H1 (cell line): Measurements from ENCODE around the gene TMEM163. TPM values are rescaled to one million over a fixed set of nuclear protein-coding genes. Genes with fewer than 3 reads are reported as not detected.

Experiments used
- CTCF ChIA-PET: fragments of 300-600 bp; sonication (Branson Sonifier 250); formaldehyde crosslinking; loops from one replicate; lab custom pipeline; 2021; ENCODE audit not compliant: partially characterized antibody; lab: Charles Lee
- POLR2A ChIA-PET: fragments of 300-600 bp; sonication (Branson Sonifier 250); formaldehyde crosslinking; loops from one replicate; lab custom pipeline; 2021; ENCODE audit warnings: inconsistent platforms; ENCODE audit not compliant: partially characterized antibody; lab: Charles Lee
- DNase-seq, 2 experiments: peaks; one replicate each; pipeline versions ENCODE4 v3.0.0 to v3.0.0-alpha.2; 2010 to 2022; ENCODE audit warnings: low spot score in 2 of 2, low read depth in 1 of 2, mixed read lengths in 1 of 2
- FAIRE-seq: peaks from 2 replicates; lab custom pipeline; 2011; peaks lifted over from hg19 to GRCh38; lab: Jason Lieb, UNC
- H2AFZ ChIP-seq: 2 replicates; pipeline ENCODE4 v1.8.1; 2012; ENCODE audit warnings: low read length, inconsistent platforms
- H2AK5ac ChIP-seq: 2 replicates; pipeline ENCODE4 v1.6.1; 2013; ENCODE audit warnings: low read depth, low read length
- H2BK120ac ChIP-seq: replicated peaks from 2 replicates; pipeline ENCODE3; 2013; ENCODE audit warnings: low read depth, low read length, inconsistent platforms
- H2BK12ac ChIP-seq: 2 replicates; pipeline ENCODE4 v1.6.1; 2013; ENCODE audit warnings: low read depth, low read length
- H2BK15ac ChIP-seq: 2 replicates; pipeline ENCODE4 v1.6.1; 2013; ENCODE audit warnings: low read length
- H2BK20ac ChIP-seq: 2 replicates; pipeline ENCODE4 v1.6.1; 2013; ENCODE audit warnings: low read length
- H2BK5ac ChIP-seq: 2 replicates; pipeline ENCODE4 v1.6.1; 2013; ENCODE audit warnings: low read depth, low read length
- H3K14ac ChIP-seq: 2 replicates; pipeline ENCODE4 v1.6.1; 2013; ENCODE audit warnings: inconsistent platforms; ENCODE audit not compliant: insufficient read length
- H3K18ac ChIP-seq: 2 replicates; pipeline ENCODE4 v1.6.1; 2013; ENCODE audit warnings: low read length; ENCODE audit errors: extremely low read depth
- H3K23ac ChIP-seq: 2 replicates; pipeline ENCODE4 v1.6.1; 2013; ENCODE audit warnings: inconsistent platforms; ENCODE audit not compliant: insufficient read length
- H3K23me2 ChIP-seq: 2 replicates; pipeline ENCODE4 v1.6.1; 2013; ENCODE audit warnings: low read depth, low read length
- H3K27ac ChIP-seq: 2 replicates; pipeline ENCODE4 v1.6.1; 2011; ENCODE audit warnings: low read depth, low read length, inconsistent platforms
- H3K27me3 ChIP-seq, 4 experiments: replicated peaks in 1 of 4; 1 replicate in 1 of 4; 2 replicates in 3 of 4; pipeline versions ENCODE4 v1.6.1 to v1.8.1; 2011 to 2013; ENCODE audit warnings: low read length in 3 of 4, mild to moderate bottlenecking in 3 of 4, inconsistent platforms in 2 of 4, mixed read lengths in 2 of 4, moderate library complexity in 1 of 4; ENCODE audit not compliant: control insufficient read depth in 3 of 4, insufficient read depth in 3 of 4; ENCODE audit errors: extremely low read depth in 1 of 4
- H3K36me3 ChIP-seq, 4 experiments: 2 replicates each; pipeline versions ENCODE4 v1.6.1 to v1.8.1; 2011 to 2013; ENCODE audit warnings: mild to moderate bottlenecking in 4 of 4, low read length in 3 of 4, moderate library complexity in 2 of 4, control low read depth in 1 of 4, inconsistent platforms in 1 of 4; ENCODE audit not compliant: insufficient read depth in 4 of 4, control insufficient read depth in 2 of 4
- H3K4ac ChIP-seq: replicated peaks from 2 replicates; pipeline ENCODE3; 2013; ENCODE audit warnings: low read length, low read depth, mixed read lengths, inconsistent platforms; ENCODE audit not compliant: insufficient read length
- H3K4me1 ChIP-seq, 4 experiments: replicated peaks in 1 of 4; 1 replicate in 1 of 4; 2 replicates in 3 of 4; pipeline versions ENCODE4 v1.6.1 to v1.8.1; 2011 to 2013; ENCODE audit warnings: low read length in 3 of 4, inconsistent platforms in 2 of 4, mixed read lengths in 1 of 4; ENCODE audit not compliant: insufficient read depth in 4 of 4, control insufficient read depth in 3 of 4
- H3K4me2 ChIP-seq, 2 experiments: 2 replicates each; pipeline versions ENCODE4 v1.6.1 to v1.8.1; 2011 to 2013; ENCODE audit warnings: low read depth in 2 of 2, low read length in 2 of 2, control low read depth in 1 of 2, inconsistent platforms in 1 of 2, mild to moderate bottlenecking in 1 of 2; ENCODE audit not compliant: insufficient read depth in 1 of 2
- H3K4me3 ChIP-seq, 4 experiments: fragments of 200-600, 300-600 bp in 1 of 4; sonication (generic), shearing (Covaris generic), sonication (Bioruptor Twin) in 1 of 4; 2 replicates each; pipeline versions ENCODE4 v1.5.1 to v1.8.1; 2011 to 2016; ENCODE audit warnings: low read length in 4 of 4, low read depth in 3 of 4, control low read depth in 2 of 4, inconsistent platforms in 2 of 4, mild to moderate bottlenecking in 2 of 4, mixed read lengths in 1 of 4, moderate library complexity in 1 of 4; ENCODE audit not compliant: insufficient read depth in 2 of 4; ENCODE audit errors: extremely low read depth in 1 of 4
- H3K56ac ChIP-seq: replicated peaks from 2 replicates; pipeline ENCODE3; 2013; ENCODE audit warnings: low read depth, mild to moderate bottlenecking, mixed read lengths, low read length, inconsistent platforms; ENCODE audit not compliant: insufficient read length
- H3K79me1 ChIP-seq: 2 replicates; pipeline ENCODE4 v1.6.1; 2013; ENCODE audit warnings: low read depth, low read length, control low read depth
- H3K79me2 ChIP-seq, 2 experiments: 2 replicates each; pipeline versions ENCODE4 v1.6.1 to v1.8.1; 2012 to 2013; ENCODE audit warnings: low read length in 2 of 2, mild to moderate bottlenecking in 2 of 2, inconsistent platforms in 1 of 2; ENCODE audit not compliant: insufficient read depth in 2 of 2, control insufficient read depth in 1 of 2
- H3K9ac ChIP-seq, 4 experiments: replicated peaks in 1 of 4; 1 replicate in 1 of 4; 2 replicates in 3 of 4; pipeline versions ENCODE4 v1.6.1 to v1.8.1; 2011 to 2013; ENCODE audit warnings: low read depth in 3 of 4, low read length in 3 of 4, control low read depth in 2 of 4, mild to moderate bottlenecking in 2 of 4, moderate library complexity in 2 of 4, inconsistent platforms in 1 of 4; ENCODE audit errors: extremely low read depth in 1 of 4
- H3K9me3 ChIP-seq, 2 experiments: 2 replicates each; pipeline versions ENCODE4 v1.6.1 to v1.8.1; 2012 to 2013; ENCODE audit warnings: mild to moderate bottlenecking in 2 of 2, moderate library complexity in 2 of 2, control low read depth in 1 of 2, inconsistent platforms in 1 of 2, low read depth in 1 of 2, low read length in 1 of 2, mixed read lengths in 1 of 2; ENCODE audit not compliant: insufficient read depth in 2 of 2
- H4K20me1 ChIP-seq, 2 experiments: replicated peaks in 1 of 2; 2 replicates each; pipeline versions ENCODE3 to v1.8.1; 2011 to 2013; ENCODE audit warnings: inconsistent platforms in 2 of 2, low read length in 2 of 2, mild to moderate bottlenecking in 1 of 2; ENCODE audit not compliant: insufficient read depth in 2 of 2, control insufficient read depth in 1 of 2
- H4K5ac ChIP-seq: 2 replicates; pipeline ENCODE4 v1.6.1; 2013; ENCODE audit warnings: low read length, low read depth, mixed read lengths, inconsistent platforms; ENCODE audit not compliant: insufficient read length
- H4K8ac ChIP-seq: 2 replicates; pipeline ENCODE4 v1.8.0; 2013; ENCODE audit warnings: mild to moderate bottlenecking, moderate library complexity, low read length, inconsistent platforms; ENCODE audit not compliant: insufficient read depth; ENCODE audit errors: extremely low read depth
- H4K91ac ChIP-seq: replicated peaks from 2 replicates; pipeline ENCODE3; 2013; ENCODE audit warnings: low read length, mixed read lengths, inconsistent platforms; ENCODE audit not compliant: insufficient read length
- CBX8 ChIP-seq: fragments of 300-800, 300-1000 bp; sonication (generic); IDR thresholded peaks from 2 replicates; pipeline ENCODE4 v1.7.1; 2016; ENCODE audit warnings: low read depth, low read length, borderline replicate concordance
- CTBP2 ChIP-seq: IDR thresholded peaks from 2 replicates; pipeline ENCODE4 v1.7.0; 2011; ENCODE audit warnings: borderline replicate concordance, mild to moderate bottlenecking, moderate library complexity, mixed read lengths, low read length; ENCODE audit not compliant: insufficient read depth, insufficient read length
- EP300 ChIP-seq, 2 experiments: IDR thresholded peaks; 1 replicate in 1 of 2; 2 replicates in 1 of 2; pipeline ENCODE4 v1.6.1; 2011 to 2012; ENCODE audit warnings: low read depth in 2 of 2, low read length in 2 of 2, mild to moderate bottlenecking in 2 of 2, borderline replicate concordance in 1 of 2, inconsistent platforms in 1 of 2, moderate library complexity in 1 of 2
- GTF2F1 ChIP-seq: IDR thresholded peaks from 2 replicates; pipeline ENCODE4 v1.6.1; 2012; ENCODE audit warnings: low read depth, low read length, improper control_type of control experiment, borderline replicate concordance
- KDM4A ChIP-seq: IDR thresholded peaks from one replicate; pipeline ENCODE4 v1.7.1; 2012; ENCODE audit warnings: low read depth, mild to moderate bottlenecking, moderate library complexity, low read length, inconsistent platforms; ENCODE audit not compliant: severe bottlenecking
- KDM5A ChIP-seq: fragments of 200-600 bp; IDR thresholded peaks from 2 replicates; pipeline ENCODE4 v1.7.1; 2012; ENCODE audit warnings: mild to moderate bottlenecking, low read length, inconsistent platforms, mixed read lengths
- SP4 ChIP-seq: IDR thresholded peaks from 2 replicates; pipeline ENCODE4 v1.6.1; 2012; ENCODE audit warnings: low read length, inconsistent platforms
- SUZ12 ChIP-seq: fragments of 200-600 bp; sonication (generic); IDR thresholded peaks from 2 replicates; pipeline ENCODE4 v1.6.1; 2012; ENCODE audit warnings: mild to moderate bottlenecking, inconsistent platforms, low read length, moderate library complexity, mixed read lengths
- TAF7 ChIP-seq: optimal IDR thresholded peaks from 2 replicates; pipeline ENCODE3; 2011; ENCODE audit warnings: low read depth, mild to moderate bottlenecking, inconsistent platforms, low read length, moderate library complexity, borderline replicate concordance
- USF2 ChIP-seq: IDR thresholded peaks from 2 replicates; pipeline ENCODE4 v1.6.1; 2011; ENCODE audit warnings: low read length, improper control_type of control experiment
- ZNF274 ChIP-seq: IDR thresholded peaks from 2 replicates; pipeline ENCODE4 v1.7.0; 2012; ENCODE audit warnings: low read length, borderline replicate concordance; ENCODE audit errors: extremely low read depth
- WGBS, 2 experiments: shearing (Covaris generic) in 1 of 2; methylation state at CpG; one replicate each; pipeline versions ENCODE4 v1.1.6 to v1.1.7; 2013 to 2015; ENCODE audit warnings: low lambda C conversion rate in 2 of 2, mixed read lengths in 2 of 2, inconsistent platforms in 1 of 2, low coverage in 1 of 2, missing lambda C conversion rate in 1 of 2; ENCODE audit not compliant: insufficient replicate concordance in 2 of 2, insufficient coverage in 1 of 2, insufficient read length in 1 of 2; ENCODE audit errors: extremely low coverage in 1 of 2, missing lambda C conversion rate in 1 of 2; 5-methylcytosine and 5-hydroxymethylcytosine counted together
- polyA plus RNA-seq, 7 experiments: library from polyadenylated mRNA; depleted of rRNA in 3 of 7; stranded (reverse) in 5 of 7; unstranded in 2 of 7; fragments of >200 nt in 5 of 7; fragments of 200-250 nt in 2 of 7; gene quantifications; 1 replicate in 5 of 7; 2 replicates in 1 of 7; 4 replicates in 1 of 7; pipeline versions ENCODE4 v1.2.1 to v1.2.3, GENCODE V29; 2011 to 2013; ENCODE audit warnings: missing spikeins in 2 of 7, mixed read lengths in 2 of 7
- total RNA-seq: library from RNA; stranded (reverse); fragmentation: NEBNext Ultra II Directional; extraction: Animal tissue kit (Norgen Biotek cat#: 25700); gene quantifications from 2 replicates; pipeline ENCODE4 v1.2.1, GENCODE V29; 2021
- TF ChIP-seq, protein P1 (sequence below): IDR thresholded peaks from 2 replicates; pipeline ENCODE4 v1.6.1; 2011; ENCODE audit warnings: low read depth, mild to moderate bottlenecking, low read length; ENCODE audit not compliant: insufficient read depth

Gene TMEM163
- total and polyA plus RNA-seq, 2 of the 8 experiments (the other 6 are each of a cell fraction or from before 2014, with no cell fraction given) = 2.8 to 3.2 TPM

GRCh38 chr2:134662751-134663150, 56.0 kb downstream of the TMEM163 start:
- Histone ChIP-seq H3K4me3 (no peak overlapping the region), H2BK5ac (no peak overlapping the region), H4K8ac (no peak overlapping the region), H4K5ac (no peak overlapping the region), H2BK120ac (no peak overlapping the region), H3K23ac (no peak overlapping the region), H3K4me2 (no peak overlapping the region), H3K27ac (no peak overlapping the region), H3K9me3 (no peaks in the 10 kb centered on the region), H3K79me1 (no peaks in the 10 kb centered on the region), H3K27me3 (no peaks in the 10 kb centered on the region), H2BK20ac (no peak overlapping the region), H2BK12ac (no peak overlapping the region), H2BK15ac (no peak overlapping the region), H4K91ac (no peak overlapping the region), H3K18ac (no peak overlapping the region), H3K36me3 (no peaks in the 10 kb centered on the region), H3K4ac (no peak overlapping the region), H3K79me2 (no peaks in the 10 kb centered on the region; a peak in 1 of 4 replicates), H3K4me1 (no peaks in the 10 kb centered on the region), H3K56ac (no peak overlapping the region), H2AFZ (no peak overlapping the region), H3K14ac (no peak overlapping the region), H2AK5ac (no peak overlapping the region), H3K9ac (no peak overlapping the region), H3K23me2 (no peaks in the 10 kb centered on the region), H4K20me1 (no peaks in the 10 kb centered on the region)
- CTCF ChIA-PET = interaction anchor here (0.6 kb wide), 1 partner anchor 411 kb away, joined by 5 read pairs; no protein-coding TSS in a partner anchor
- POLR2A ChIA-PET = no interaction called here
- WGBS, 2 experiments = 75% methylated on average over 1 of the region's 1 CpG; no CpG with 5 or more reads in 1 of the 2 experiments
- DNase-seq = no peak
- FAIRE-seq = no peak
- TF ChIP-seq SUZ12 = no peak
- no peak for TF ChIP-seq EP300 (IDR thresholded peaks at IDR 0.05; ENCODE audit: borderline replicate concordance in 1 of 2, low read depth in 2 of 2, low read length in 2 of 2)
- no peak for TF ChIP-seq CBX8
- TF ChIP-seq USF2 = no peak
- TF ChIP-seq TAF7 = no peak
- TF ChIP-seq KDM5A = no peak
- no peak for TF ChIP-seq GTF2F1
- no peak for TF ChIP-seq SP4
- no peak for TF ChIP-seq KDM4A
- TF ChIP-seq, protein P1, sequence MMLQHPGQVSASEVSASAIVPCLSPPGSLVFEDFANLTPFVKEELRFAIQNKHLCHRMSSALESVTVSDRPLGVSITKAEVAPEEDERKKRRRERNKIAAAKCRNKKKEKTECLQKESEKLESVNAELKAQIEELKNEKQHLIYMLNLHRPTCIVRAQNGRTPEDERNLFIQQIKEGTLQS = no peak
- no peak for TF ChIP-seq ZNF274
- TF ChIP-seq CTBP2 = no peak
